GM12878 (cell line): Measurements from ENCODE around the gene CLIP2. TPM values are rescaled to one million over a fixed set of nuclear protein-coding genes. Genes with fewer than 3 reads are reported as not detected.
"Not testable (repeated sequence)": the region's sequence is repeated elsewhere in the genome, so short reads cannot be mapped to it uniquely, and the experiment has no call there.

Source experiments
- ATAC-seq: fragments of 200-7000 bp; cut with Tn5 transposase; 3 replicates; pipeline ENCODE4 v1.9.1; 2020; ENCODE audit warnings: mild to moderate bottlenecking, moderate library complexity
- BruUV-seq: library from RNA; stranded (reverse); fragments of 400-500 nt; replicated peaks from 2 replicates; lab custom pipeline; 2021; lab: Mats Ljungman, UMichigan
- CTCF ChIA-PET: fragments of 300-600 bp; sonication (Branson Sonifier 250); formaldehyde crosslinking; extraction: SDS; loops from one replicate; lab custom pipeline; 2021; ENCODE audit warnings: inconsistent platforms; lab: Yijun Ruan, JAX
- POLR2A ChIA-PET: fragments of 350-600 bp; formaldehyde crosslinking; extraction: SDS; loops from one replicate; lab custom pipeline; 2021; ENCODE audit warnings: inconsistent platforms; lab: Charles Lee
- RAD21 ChIA-PET: fragments of 300-600 bp; sonication (Branson Sonifier 250); formaldehyde crosslinking; loops from one replicate; lab custom pipeline; 2023; ENCODE audit warnings: antibody characterized with exemption; ENCODE audit not compliant: unreplicated experiment; lab: Charles Lee
- SMC1A ChIA-PET: fragments of 300-600 bp; sonication (Branson Sonifier 250); formaldehyde crosslinking; loops from one replicate; lab custom pipeline; 2023; ENCODE audit not compliant: unreplicated experiment, uncharacterized antibody; lab: Charles Lee
- DNase-seq: peaks from one replicate; pipeline ENCODE4 v3.0.0-alpha.2; 2011; ENCODE audit warnings: low read depth, low spot score
- FAIRE-seq: peaks from 3 replicates; lab custom pipeline; 2011; peaks lifted over from hg19 to GRCh38; lab: Jason Lieb, UNC
- H2AFZ ChIP-seq: 2 replicates; pipeline ENCODE4 v1.6.0; 2011; ENCODE audit warnings: low read depth, low read length, control low read depth; ENCODE audit not compliant: control insufficient read depth
- H3K27ac ChIP-seq: 2 replicates; pipeline ENCODE4 v1.5.1; 2011; ENCODE audit warnings: control low read depth; ENCODE audit not compliant: control insufficient read depth, insufficient read depth
- H3K27me3 ChIP-seq, 2 experiments: replicated peaks in 1 of 2; 2 replicates each; pipeline versions ENCODE4 v1.6.0 to v1.6.1; 2011; ENCODE audit warnings: low read length in 1 of 2; ENCODE audit not compliant: control insufficient read depth in 2 of 2, insufficient read depth in 2 of 2
- H3K36me3 ChIP-seq, 2 experiments: 2 replicates each; pipeline ENCODE4 v1.5.1; 2011; ENCODE audit warnings: low read length in 1 of 2; ENCODE audit not compliant: control insufficient read depth in 2 of 2, insufficient read depth in 2 of 2
- H3K4me1 ChIP-seq: 2 replicates; pipeline ENCODE4 v1.6.1; 2011; ENCODE audit warnings: mild to moderate bottlenecking, low read length, moderate library complexity, mixed read lengths; ENCODE audit not compliant: control insufficient read depth, insufficient read depth
- H3K4me2 ChIP-seq: 2 replicates; pipeline ENCODE4 v1.6.0; 2011; ENCODE audit warnings: control low read depth; ENCODE audit not compliant: control insufficient read depth, insufficient read depth
- H3K4me3 ChIP-seq: fragments of 200-600 bp; sonication (generic); 2 replicates; pipeline ENCODE4 v1.5.1; 2016
- H3K79me2 ChIP-seq: 2 replicates; pipeline ENCODE4 v1.6.0; 2011; ENCODE audit warnings: low read length; ENCODE audit not compliant: control insufficient read depth, insufficient read depth
- H3K9ac ChIP-seq: 2 replicates; pipeline ENCODE4 v1.8.0; 2011; ENCODE audit warnings: low read length, control low read depth, mixed read lengths; ENCODE audit not compliant: control insufficient read depth, insufficient read depth
- H3K9me3 ChIP-seq: replicated peaks from 3 replicates; pipeline ENCODE4 v1.5.1; 2011; ENCODE audit warnings: mild to moderate bottlenecking, low read length; ENCODE audit not compliant: control insufficient read depth, insufficient read depth
- H4K20me1 ChIP-seq: 2 replicates; pipeline ENCODE4 v1.6.0; 2011; ENCODE audit not compliant: control insufficient read depth, insufficient read depth
- BHLHE40 ChIP-seq, 2 experiments: fragments of 450-650 bp in 1 of 2; IDR thresholded peaks; 2 replicates each; pipeline ENCODE4 v1.6.1; 2011 to 2017; ENCODE audit warnings: low read depth in 2 of 2, borderline replicate concordance in 1 of 2, improper control_type of control experiment in 1 of 2, low read length in 1 of 2, mild to moderate bottlenecking in 1 of 2
- SUZ12 ChIP-seq: fragments of 200-600 bp; sonication (generic); IDR thresholded peaks from one replicate; pipeline ENCODE4 v1.6.1; 2018; ENCODE audit warnings: antibody characterized with exemption, mild to moderate bottlenecking; ENCODE audit not compliant: unreplicated experiment
- WGBS: methylation state at CpG from one replicate; pipeline ENCODE4 v1.1.6; 2016; ENCODE audit warnings: low lambda C conversion rate; ENCODE audit not compliant: insufficient replicate concordance, insufficient coverage; ENCODE audit errors: missing lambda C conversion rate; 5-methylcytosine and 5-hydroxymethylcytosine counted together
- in situ Hi-C: fragments of 300-500 bp; cut with MboI; formaldehyde crosslinking; loops from 9 replicates; pipeline ENCODE4 v1.14.3; 2018; ENCODE audit warnings: mixed read lengths
- intact Hi-C: fragments of 100-400 bp; cut with micrococcal nuclease; formaldehyde crosslinking; loops from one replicate; pipeline ENCODE4 v1.14.2; 2022; ENCODE audit not compliant: unreplicated experiment
- polyA plus RNA-seq, 11 experiments: library from polyadenylated mRNA; depleted of rRNA in 4 of 11; unstranded in 6 of 11; stranded (reverse) in 5 of 11; fragments of >200 nt; fragmentation: Nextera tagmentation in 4 of 11; fragmentation: Illumina TruSeq in 1 of 11; extraction: Ambion mirVana in 4 of 11; extraction: Trizol in 1 of 11; gene quantifications; 1 replicate in 1 of 11; 2 replicates in 10 of 11; pipeline versions ENCODE4 v1.2.1 to v1.2.3, GENCODE V29; 2011 to 2016; ENCODE audit warnings: inconsistent platforms in 2 of 11, missing spikeins in 2 of 11, low read depth in 1 of 11
- total RNA-seq, 4 experiments: library from RNA; depleted of rRNA in 3 of 4; stranded (reverse); fragments of >200 nt in 3 of 4; fragmentation: Illumina TruSeq in 1 of 4; extraction: Trizol in 1 of 4; gene quantifications; 2 replicates each; pipeline versions ENCODE4 v1.2.1 to v1.2.3, GENCODE V29; 2013 to 2021

The CLIP2 gene
- total and polyA plus RNA-seq, 10 of the 15 experiments (the other 5 are each of a cell fraction or from before 2014, with no cell fraction given) = 0.26 to 56.3 (median 21.0) TPM

GRCh38 chr7:74315891-74316290 is 26.7 kb downstream of the CLIP2 start:
- BruUV-seq, H3K27me3 ChIP-seq, H4K20me1 ChIP-seq, H3K4me2 ChIP-seq, ATAC-seq, H3K27ac ChIP-seq, in situ Hi-C loops, H2AFZ ChIP-seq, H3K9me3 ChIP-seq, RAD21 ChIA-PET, CTCF ChIA-PET, H3K9ac ChIP-seq, H3K4me3 ChIP-seq, DNase-seq, FAIRE-seq: not testable (repeated sequence)
- H3K4me1 ChIP-seq = peaks cover 45% of the 10 kb centered on the region
- ChIA-PET SMC1A (interaction anchor here (1.2 to 1.6 kb wide), 2 partner anchors 23 to 109 kb away, joined by 3 read pairs; no protein-coding TSS in a partner anchor), POLR2A (interaction anchor here (0.7 to 0.8 kb wide), 2 partner anchors 19 to 57 kb away, joined by 3 to 6 read pairs; no protein-coding TSS in a partner anchor)
- peaks cover 20% of the 10 kb centered on the region for H3K79me2 ChIP-seq
- intact Hi-C loops = loop anchor here (5.0 kb wide), 1 partner anchor 44 kb away; no protein-coding TSS in a partner anchor
- peaks cover 7 to 14% of the 10 kb centered on the region in 2 experiments; a peak in 3 of 4 replicates for H3K36me3 ChIP-seq
- WGBS = 71% methylated on average over 2 of the region's 4 CpGs

GRCh38 chr7:74317146-74317782 is 28.1 kb downstream of the CLIP2 start:
- DNase-seq (no peak), ATAC-seq (no peak), FAIRE-seq (no peak)
- ChIA-PET RAD21 (interaction anchor here (0.8 to 1.3 kb wide), 4 partner anchors 25 to 86 kb away, joined by 3 to 4 read pairs (median 3); no protein-coding TSS in a partner anchor), SMC1A (interaction anchor here (2.1 kb wide), 1 partner anchor 25 kb away, joined by 7 read pairs; no protein-coding TSS in a partner anchor), POLR2A (interaction anchor here (0.6 to 0.8 kb wide), 2 partner anchors 19 kb away, joined by 3 to 4 read pairs; no protein-coding TSS in a partner anchor), CTCF (interaction anchor here (1.0 to 1.7 kb wide), 4 partner anchors 11 to 110 kb away, joined by 3 to 6 read pairs (median 4); no protein-coding TSS in a partner anchor)
- WGBS = 92% methylated on average over 20 of the region's 20 CpGs
- Histone ChIP-seq H3K79me2 (peaks cover 12% of the 10 kb centered on the region), H3K27ac (no peak overlapping the region; the same call in 1 of the 2 replicates), H4K20me1 (no peaks in the 10 kb centered on the region), H3K27me3 (no peaks in the 10 kb centered on the region), H3K9ac (no peak overlapping the region), H3K36me3 (peaks cover 9 to 14% of the 10 kb centered on the region in 2 experiments; a peak in 3 of 4 replicates), H3K4me2 (no peak overlapping the region), H3K4me1 (peaks cover 37% of the 10 kb centered on the region), H3K9me3 (no peaks in the 10 kb centered on the region), H2AFZ (no peak overlapping the region), H3K4me3 (no peak overlapping the region)
- no TSS peak for BruUV-seq
- TF ChIP-seq SUZ12 = no peak
- no peak for TF ChIP-seq BHLHE40 (IDR thresholded peaks at IDR 0.05; ENCODE audit: borderline replicate concordance in 1 of 2, low read depth in 2 of 2, low read length in 1 of 2)
- intact Hi-C loops = loop anchor here (5.0 kb wide), 1 partner anchor 45 kb away; no protein-coding TSS in a partner anchor
- in situ Hi-C loops = no loop called here
